GM19463 (cell line): ENCODE data around the gene LMCD1.

Source experiments
- ATAC-seq: cut with Tn5 transposase; IDR thresholded peaks from one replicate; pipeline ENCODE4 v1.9.1; 2021; ENCODE audit warnings: mild to moderate bottlenecking, moderate library complexity; ENCODE audit not compliant: unreplicated experiment

The LMCD1 gene

GRCh38 chr3:8608041-8608790 is 106.6 kb downstream of the LMCD1 start:
- no peak for ATAC-seq

DNA sequence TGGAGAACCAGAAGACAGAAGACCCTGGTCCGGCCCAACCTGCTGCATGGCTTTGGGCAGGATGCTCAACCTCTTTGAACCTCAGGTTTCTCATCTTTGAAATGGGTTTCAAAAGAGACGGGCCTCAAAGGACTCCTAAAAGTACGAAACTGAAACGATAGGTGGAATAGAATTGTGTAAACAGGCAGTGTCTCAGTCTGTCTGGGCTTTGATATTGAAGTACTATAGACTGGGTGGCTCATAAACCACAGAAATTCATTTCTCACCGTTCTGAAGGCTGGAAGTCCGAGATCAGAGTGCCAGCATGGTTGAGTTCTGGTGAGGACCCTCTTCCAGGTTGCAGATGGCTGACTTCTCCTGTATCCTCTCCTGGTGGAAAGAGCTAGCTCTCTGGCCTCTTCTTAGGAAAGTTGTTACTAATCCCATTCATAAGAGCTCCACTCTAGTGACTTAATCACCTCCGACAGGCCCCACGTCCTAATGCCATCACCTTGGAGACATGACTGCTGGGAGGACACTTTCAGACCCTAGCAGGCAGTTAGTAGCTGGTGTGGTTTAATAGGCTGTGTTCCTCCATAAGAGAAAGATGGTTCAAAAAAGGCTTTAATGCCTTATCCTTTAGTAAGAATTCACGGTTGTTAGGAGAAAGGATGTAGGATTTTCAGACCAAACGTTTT is 107.3 kb downstream of the LMCD1 start:
- ATAC-seq = no peak

- ATAC-seq = no peak
These were observed 109.3 kb downstream of the LMCD1 start for GRCh38 chr3:8610951-8611350.

- ATAC-seq = no peak
These were observed 116.3 kb downstream of the LMCD1 start for GRCh38 chr3:8617921-8618320.

- ATAC-seq = no peak
These were observed 117.3 kb downstream of the LMCD1 start for GRCh38 chr3:8618950-8619349.

GRCh38 chr3:8619548-8619947 is 117.9 kb downstream of the LMCD1 start:
- ATAC-seq = no peak

DNA sequence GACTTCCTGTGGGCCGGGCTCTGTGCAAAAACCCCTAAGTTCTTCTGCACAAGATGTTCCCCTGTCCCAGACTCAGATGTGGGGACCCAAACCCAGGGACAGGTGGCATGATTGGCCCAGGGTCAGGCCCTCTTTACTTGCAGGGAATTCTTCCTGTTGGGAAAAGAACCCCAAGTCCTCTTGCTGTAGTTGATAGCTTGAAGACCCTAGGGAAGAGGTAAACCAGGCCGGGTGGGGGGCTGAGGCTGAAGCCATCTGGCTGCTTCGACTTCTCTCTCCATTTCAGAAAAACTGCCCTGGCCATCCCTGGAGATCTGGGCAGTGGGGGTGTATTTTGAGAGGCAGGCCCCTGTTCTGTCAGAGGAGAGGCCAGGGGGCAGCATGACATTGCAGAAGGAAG is 119.5 kb downstream of the LMCD1 start:
- ATAC-seq = no peak

- no peak for ATAC-seq
These were observed 120.2 kb downstream of the LMCD1 start for GRCh38 chr3:8621872-8622271.

DNA sequence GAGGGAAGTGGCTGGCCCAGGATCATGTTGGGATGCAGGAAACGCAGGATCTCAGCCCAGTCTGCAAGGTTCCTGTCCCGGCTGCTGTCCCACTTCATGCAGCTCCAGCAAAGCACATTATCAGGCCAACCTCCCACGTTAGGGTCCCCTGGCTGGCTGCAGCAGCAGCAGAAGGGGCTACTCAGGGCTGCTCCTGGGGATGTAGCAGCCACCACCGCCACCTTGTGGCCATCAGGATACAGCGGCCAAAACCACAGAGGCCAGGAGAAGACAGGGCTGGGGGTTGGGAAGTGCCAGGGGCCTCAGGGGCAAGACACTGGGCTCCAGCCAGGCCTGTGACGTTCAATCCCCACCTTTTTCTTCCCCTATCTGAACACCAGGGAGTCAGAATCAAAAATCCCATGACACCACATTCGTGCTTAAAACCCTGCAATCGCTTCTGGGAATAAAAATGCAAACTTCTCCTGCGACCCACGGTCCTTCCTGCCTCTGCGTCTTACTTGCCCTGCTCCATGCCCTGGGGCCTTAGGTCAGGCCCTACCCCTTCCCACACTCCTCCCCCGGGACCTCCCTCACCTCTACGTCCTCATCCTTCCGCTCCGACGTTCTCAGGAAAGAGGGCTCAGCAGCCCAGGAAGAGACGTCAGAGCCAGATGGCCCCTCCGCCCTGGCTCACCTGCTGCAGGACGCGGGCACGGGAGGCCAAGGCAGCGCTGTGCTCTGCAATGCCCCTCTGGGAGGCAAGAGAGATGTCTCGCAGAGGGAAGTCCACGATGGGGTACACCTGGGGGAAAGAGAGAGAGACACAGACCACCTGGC is 121.5 kb downstream of the LMCD1 start:
- ATAC-seq = peak; percentile 89

DNA sequence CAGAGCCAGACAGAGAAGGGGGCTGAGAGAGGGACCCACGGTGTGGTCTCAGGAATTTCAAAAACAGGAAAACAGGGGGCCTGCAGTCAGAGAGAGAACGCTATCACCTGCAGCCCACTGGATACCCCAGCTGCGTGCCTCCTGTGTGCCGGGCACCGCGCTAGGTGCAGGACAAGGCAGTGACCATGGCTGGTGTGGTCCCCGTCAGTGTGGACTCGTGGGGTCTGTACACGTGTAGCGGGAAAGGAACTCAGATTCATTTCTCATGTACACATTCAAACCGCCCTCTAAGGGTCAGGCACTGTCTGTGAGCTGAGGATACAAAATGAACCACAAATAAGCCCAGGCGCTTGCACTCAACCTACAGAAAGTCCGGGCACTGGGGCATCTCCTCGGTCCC is 122.1 kb downstream of the LMCD1 start:
- ATAC-seq = no peak
